ENCODE results near the gene RAD51AP2. TPM values are rescaled to one million over a fixed set of nuclear protein-coding genes. Genes with fewer than 3 reads are reported as not detected.

The RAD51AP2 gene
- total RNA-seq, 4 donors from 2014 or later, result not detected

DNA sequence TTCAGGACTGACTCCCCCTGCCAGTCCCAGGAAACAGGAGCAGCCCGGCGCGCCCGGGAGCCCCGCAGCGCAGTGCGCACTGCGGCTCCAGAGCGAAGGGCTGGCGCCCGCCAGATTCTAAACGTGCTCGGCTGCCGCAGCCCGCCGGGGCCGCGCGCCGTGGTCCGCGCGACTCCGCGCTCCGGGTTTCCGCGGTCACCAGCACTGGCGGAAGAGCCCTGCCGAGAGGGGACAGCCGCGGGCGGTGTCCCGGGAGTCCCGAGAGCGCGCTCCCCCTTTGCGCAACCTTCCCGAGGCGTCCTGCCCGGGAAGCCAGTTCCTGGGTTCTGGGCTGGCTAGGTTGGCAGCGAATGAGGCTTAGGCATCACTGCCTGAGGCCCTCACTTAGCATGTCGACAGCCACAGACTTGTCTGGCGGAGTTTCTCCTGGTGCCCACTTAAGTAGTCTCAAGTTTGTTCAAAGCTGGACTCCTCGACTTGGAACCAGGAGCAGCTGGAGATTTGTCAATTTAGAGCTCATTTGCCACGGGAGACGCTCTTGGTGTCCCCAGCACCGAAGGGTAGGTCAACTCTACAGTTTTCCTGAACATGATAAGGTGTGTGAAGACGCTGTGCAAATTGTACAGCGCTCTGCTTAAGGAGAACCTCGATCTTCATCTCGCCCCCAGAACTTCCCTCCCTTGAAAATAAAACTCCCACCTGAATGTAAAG, 20.8 kb upstream of the RAD51AP2 start:
- Histone ChIP-seq H3K27me3 (peaks cover 0 to 63% of the 10 kb centered on the region in 2 donors), H3K9me3 (no peaks in the 10 kb centered on the region), H3K27ac (peak overlapping the region in 2 of 4 donors; percentile 63 to 64), H3K36me3 (no peaks in the 10 kb centered on the region), H3K4me1 (peaks cover 0 to 36% (median 3%) of the 10 kb centered on the region in 4 donors), H3K4me3 (peak overlapping the region; percentile 40 to 67 (median 50))
- 0 to 4% methylated on average over 20 to 30 of the region's 52 CpGs for WGBS, 2 donors
- TF ChIP-seq EP300 (IDR thresholded peaks at IDR 0.05) (peak in 1 of 2 donors; percentile 48), CTCF (IDR thresholded peaks at IDR 0.05) (no peak), POLR2A (IDR thresholded peaks at IDR 0.05) (no peak)
- no peak for DNase-seq (ENCODE audit: low spot score in 2 of 2)

DNA sequence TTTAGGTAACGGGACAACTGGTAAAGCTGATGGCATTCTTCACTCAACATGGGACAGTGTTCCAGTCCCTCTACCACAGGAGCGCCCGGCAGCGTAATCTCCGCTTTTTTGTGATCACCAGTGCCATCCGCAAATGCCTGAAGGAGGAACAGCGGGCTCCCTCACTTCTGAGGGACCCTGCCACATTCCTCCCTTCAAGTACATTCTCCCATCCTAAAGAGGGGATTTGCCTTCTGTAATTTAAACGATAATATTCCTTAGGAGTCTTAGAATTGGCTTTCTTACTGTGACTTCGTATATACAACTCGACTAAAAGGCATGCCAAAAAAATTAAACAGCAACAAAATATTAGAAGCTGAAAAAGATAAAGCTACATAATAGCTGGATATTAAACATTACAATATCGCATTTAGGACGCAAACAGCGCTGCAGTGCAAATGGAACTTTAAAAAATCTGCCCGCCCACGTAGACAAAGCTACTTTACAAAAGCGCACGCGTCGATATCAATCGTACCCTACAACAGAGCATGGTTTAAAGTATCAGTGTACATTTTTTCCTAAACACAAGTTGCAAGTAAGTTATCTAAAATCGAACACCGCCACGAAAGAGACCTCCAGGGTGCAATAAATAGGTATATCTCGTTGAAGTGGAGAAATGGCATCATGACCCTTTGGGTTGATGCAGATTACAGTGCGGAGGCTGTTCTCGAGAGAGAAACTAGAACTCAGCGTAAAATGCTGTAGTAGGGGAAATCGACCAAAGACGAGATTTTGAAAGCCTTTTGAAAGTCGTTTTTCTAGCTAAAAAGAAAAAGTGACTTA, 20.0 kb upstream of the RAD51AP2 start:
- Histone ChIP-seq H3K27me3 (peaks cover 0 to 57% of the 10 kb centered on the region in 2 donors), H3K27ac (peak overlapping the region in 2 of 4 donors; percentile 63 to 64), H3K4me1 (peaks cover 0 to 36% (median 3%) of the 10 kb centered on the region in 4 donors), H3K9me3 (no peaks in the 10 kb centered on the region), H3K4me3 (peak overlapping the region; percentile 40 to 67 (median 50)), H3K36me3 (no peaks in the 10 kb centered on the region)
- WGBS, 2 donors, result 5 to 6% methylated on average over 30 of the region's 30 CpGs
- DNase-seq (ENCODE audit: low spot score in 2 of 2), result no peak
- TF ChIP-seq CTCF (IDR thresholded peaks at IDR 0.05) (no peak), EP300 (IDR thresholded peaks at IDR 0.05) (no peak), POLR2A (IDR thresholded peaks at IDR 0.05) (no peak)

- TF ChIP-seq POLR2A (IDR thresholded peaks at IDR 0.05) (no peak), EP300 (IDR thresholded peaks at IDR 0.05) (no peak), CTCF (IDR thresholded peaks at IDR 0.05) (no peak)
- no peaks in the 10 kb centered on the region for H3K36me3 ChIP-seq
- WGBS, 2 donors, result 74 to 80% methylated on average over 2 of the region's 2 CpGs
Observed at GRCh38 chr2:17536416-17536815, 18.2 kb upstream of the RAD51AP2 start.

GRCh38 chr2:17533546-17533945, 15.3 kb upstream of the RAD51AP2 start:
- Histone ChIP-seq H3K4me1 (peaks cover 0 to 6% (median 0%) of the 10 kb centered on the region in 4 donors), H3K9me3 (no peaks in the 10 kb centered on the region), H3K4me3 (no peak overlapping the region), H3K27me3 (peaks cover 0 to 16% of the 10 kb centered on the region in 2 donors), H3K27ac (no peak overlapping the region), H3K36me3 (no peaks in the 10 kb centered on the region)
- no peak for DNase-seq (ENCODE audit: low spot score in 2 of 2)
- no peak for TF ChIP-seq EP300 (IDR thresholded peaks at IDR 0.05)
- TF ChIP-seq CTCF (IDR thresholded peaks at IDR 0.05), result no peak
- no peak for TF ChIP-seq POLR2A (IDR thresholded peaks at IDR 0.05)
- 79 to 90% methylated on average over 2 of the region's 2 CpGs for WGBS, 2 donors

More at GRCh38 chr2:17536416-17536815, 18.2 kb upstream of the RAD51AP2 start:
- no peak for DNase-seq (ENCODE audit: low spot score in 2 of 2)
- no peaks in the 10 kb centered on the region for H3K9me3 ChIP-seq
- H3K27me3 ChIP-seq, result peaks cover 0 to 41% of the 10 kb centered on the region in 2 donors
- no peak overlapping the region for H3K4me3 ChIP-seq
- no peak overlapping the region for H3K27ac ChIP-seq
- H3K4me1 ChIP-seq, result peaks cover 0 to 29% (median 3%) of the 10 kb centered on the region in 4 donors

GRCh38 chr2:17529771-17530170, 11.5 kb upstream of the RAD51AP2 start:
- Histone ChIP-seq H3K27me3 (no peaks in the 10 kb centered on the region), H3K27ac (no peak overlapping the region), H3K36me3 (no peaks in the 10 kb centered on the region), H3K4me1 (no peaks in the 10 kb centered on the region), H3K4me3 (no peak overlapping the region), H3K9me3 (no peaks in the 10 kb centered on the region)
- DNase-seq (ENCODE audit: low spot score in 2 of 2), result no peak
- 77 to 80% methylated on average over 2 of the region's 2 CpGs for WGBS, 2 donors
- TF ChIP-seq CTCF (IDR thresholded peaks at IDR 0.05) (no peak), EP300 (IDR thresholded peaks at IDR 0.05) (no peak), POLR2A (IDR thresholded peaks at IDR 0.05) (no peak)
